Thyroid gland (tissue), 4 donors: ENCODE results near the gene SLC22A25.

Source experiments
- POLR2A ChIP-seq, 2 donors: fragments of 450-650 bp; IDR thresholded peaks; one replicate each; pipeline ENCODE4 v1.6.1; 2017; ENCODE audit warnings: antibody characterized with exemption in 2 of 2, mild to moderate bottlenecking in 2 of 2, moderate library complexity in 1 of 2
- TF ChIP-seq, protein P1 (sequence below), 6 experiments: fragments of 200-600 bp in 3 of 6; fragments of 450-650 bp in 3 of 6; sonication (generic) in 3 of 6; IDR thresholded peaks; one replicate each; pipeline ENCODE4 v1.5.1; 2016 to 2019; ENCODE audit warnings: antibody characterized with exemption in 6 of 6, mild to moderate bottlenecking in 2 of 6, inconsistent platforms in 1 of 6, moderate library complexity in 1 of 6

GRCh38 chr11:63280920-63281319 lies 37.5 kb upstream of the SLC22A25 start:
- TF ChIP-seq, protein P1, sequence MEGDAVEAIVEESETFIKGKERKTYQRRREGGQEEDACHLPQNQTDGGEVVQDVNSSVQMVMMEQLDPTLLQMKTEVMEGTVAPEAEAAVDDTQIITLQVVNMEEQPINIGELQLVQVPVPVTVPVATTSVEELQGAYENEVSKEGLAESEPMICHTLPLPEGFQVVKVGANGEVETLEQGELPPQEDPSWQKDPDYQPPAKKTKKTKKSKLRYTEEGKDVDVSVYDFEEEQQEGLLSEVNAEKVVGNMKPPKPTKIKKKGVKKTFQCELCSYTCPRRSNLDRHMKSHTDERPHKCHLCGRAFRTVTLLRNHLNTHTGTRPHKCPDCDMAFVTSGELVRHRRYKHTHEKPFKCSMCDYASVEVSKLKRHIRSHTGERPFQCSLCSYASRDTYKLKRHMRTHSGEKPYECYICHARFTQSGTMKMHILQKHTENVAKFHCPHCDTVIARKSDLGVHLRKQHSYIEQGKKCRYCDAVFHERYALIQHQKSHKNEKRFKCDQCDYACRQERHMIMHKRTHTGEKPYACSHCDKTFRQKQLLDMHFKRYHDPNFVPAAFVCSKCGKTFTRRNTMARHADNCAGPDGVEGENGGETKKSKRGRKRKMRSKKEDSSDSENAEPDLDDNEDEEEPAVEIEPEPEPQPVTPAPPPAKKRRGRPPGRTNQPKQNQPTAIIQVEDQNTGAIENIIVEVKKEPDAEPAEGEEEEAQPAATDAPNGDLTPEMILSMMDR (IDR thresholded peaks at IDR 0.05), result no peak
- no peak for TF ChIP-seq POLR2A (IDR thresholded peaks at IDR 0.05)
